Measurements from ENCODE around the gene EEF1AKMT1. TPM values are rescaled to one million over a fixed set of nuclear protein-coding genes. Genes with fewer than 3 reads are reported as not detected.

EEF1AKMT1 gene
- total and polyA plus RNA-seq, 2 donors (not counting 1 experiment from before 2014, with no cell fraction given), result 2.9 to 4.9 TPM

DNA sequence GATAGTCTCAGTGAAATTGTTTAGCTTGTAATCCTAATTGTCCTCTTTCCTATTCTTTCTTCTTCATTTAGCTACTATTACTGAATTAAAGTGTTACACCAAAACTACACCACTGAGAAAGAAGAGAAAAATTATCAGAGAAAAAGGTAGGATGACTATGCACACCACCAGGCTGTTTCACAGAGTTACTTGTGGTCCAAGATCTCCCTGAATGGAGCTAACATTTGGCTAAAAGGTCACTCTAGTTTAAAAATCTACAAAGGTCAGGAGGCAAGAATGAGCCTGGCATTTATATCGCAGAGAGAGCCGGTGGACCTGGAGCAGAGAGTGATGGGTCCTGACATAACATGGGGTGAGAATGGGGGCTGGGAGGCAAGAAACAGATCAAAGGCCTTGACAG, 37.0 kb upstream of the EEF1AKMT1 start:
- H3K4me3 ChIP-seq (ENCODE audit: control extremely low read depth in 1 of 5, extremely low read depth in 1 of 5, insufficient read depth in 1 of 5, low read depth in 2 of 5, low read length in 4 of 5), result no peak overlapping the region
- WGBS (ENCODE audit: insufficient coverage), result 95% methylated on average over 2 of the region's 2 CpGs
- TF ChIP-seq EZH2 (IDR thresholded peaks at IDR 0.05; ENCODE audit: borderline replicate concordance, insufficient read depth, low read depth, low read length, poor library complexity, severe bottlenecking) (no peak), CTCF (IDR thresholded peaks at IDR 0.05) (no peak)
- POLR2A ChIA-PET, result interaction anchor here (0.5 kb wide), 1 partner anchor 233 kb away, joined by 3 read pairs; no protein-coding TSS in a partner anchor
- Mint-ChIP-seq H3K9me3 (ENCODE audit: insufficient read depth) (no peaks in the 10 kb centered on the region), H3K4me3 (no peak overlapping the region), H3K27ac (no peak overlapping the region), H3K4me1 (no peaks in the 10 kb centered on the region), H3K27me3 (no peaks in the 10 kb centered on the region)
- H3K79me2 ChIP-seq (ENCODE audit: control insufficient read depth, insufficient read depth, low read length), result no peaks in the 10 kb centered on the region
- no peak overlapping the region for H2AFZ ChIP-seq (ENCODE audit: insufficient read depth, low read depth, low read length, poor library complexity, severe bottlenecking)
- H3K9ac ChIP-seq (ENCODE audit: low read length), result no peak overlapping the region
- ATAC-seq (ENCODE audit: low read depth) (no peak), DNase-seq (no peak)
- CTCF ChIA-PET, result interaction anchor here (1.4 to 1.8 kb wide), 2 partner anchors 18 to 318 kb away, joined by 3 to 4 read pairs; no protein-coding TSS in a partner anchor
- no peaks in the 10 kb centered on the region for H3K4me1 ChIP-seq (ENCODE audit: control insufficient read depth in 2 of 2, insufficient read depth in 2 of 2, low read length in 2 of 2)
- peaks cover 20 to 34% of the 10 kb centered on the region in 2 experiments for H3K36me3 ChIP-seq (replicated peaks in 1 of 2; ENCODE audit: control extremely low read depth in 1 of 2, control insufficient read depth in 1 of 2, extremely low read depth in 1 of 2, insufficient read depth in 2 of 2, low read length in 1 of 2)
- no peaks in the 10 kb centered on the region for H3K27me3 ChIP-seq (replicated peaks in 1 of 4; ENCODE audit: control extremely low read depth in 1 of 4, control insufficient read depth in 3 of 4, insufficient read depth in 4 of 4, low read length in 3 of 4)
- H3K9me3 ChIP-seq (ENCODE audit: control extremely low read depth in 1 of 3, control insufficient read depth in 2 of 3, insufficient read depth in 1 of 3, low read length in 2 of 3), result no peaks in the 10 kb centered on the region
- no peak overlapping the region for H3K27ac ChIP-seq (ENCODE audit: low read length in 2 of 2)
- H3K4me2 ChIP-seq (replicated peaks; ENCODE audit: low read depth, low read length, poor library complexity, severe bottlenecking), result no peak overlapping the region
- H4K20me1 ChIP-seq (ENCODE audit: control insufficient read depth, insufficient read depth, low read length, poor library complexity, severe bottlenecking), result no peaks in the 10 kb centered on the region
- intact Hi-C loops (cut with micrococcal nuclease), result no loop called here

- ChIA-PET POLR2A (no interaction called here), CTCF (interaction anchor here (0.9 kb wide), 1 partner anchor 17 kb away, joined by 3 read pairs; no protein-coding TSS in a partner anchor)
- Mint-ChIP-seq H3K4me3 (no peak overlapping the region), H3K27me3 (no peaks in the 10 kb centered on the region), H3K27ac (no peak overlapping the region), H3K4me1 (no peaks in the 10 kb centered on the region), H3K9me3 (ENCODE audit: insufficient read depth) (no peaks in the 10 kb centered on the region)
- no peaks in the 10 kb centered on the region for H3K27me3 ChIP-seq (replicated peaks in 1 of 4; ENCODE audit: control extremely low read depth in 1 of 4, control insufficient read depth in 3 of 4, insufficient read depth in 4 of 4, low read length in 3 of 4)
- ATAC-seq (ENCODE audit: low read depth) (no peak), DNase-seq (no peak)
- H3K9me3 ChIP-seq (ENCODE audit: control extremely low read depth in 1 of 3, control insufficient read depth in 2 of 3, insufficient read depth in 1 of 3, low read length in 2 of 3), result no peaks in the 10 kb centered on the region
- peaks cover 21 to 30% of the 10 kb centered on the region in 2 experiments for H3K36me3 ChIP-seq (replicated peaks in 1 of 2; ENCODE audit: control extremely low read depth in 1 of 2, control insufficient read depth in 1 of 2, extremely low read depth in 1 of 2, insufficient read depth in 2 of 2, low read length in 1 of 2)
- H3K4me1 ChIP-seq (ENCODE audit: control insufficient read depth in 2 of 2, insufficient read depth in 2 of 2, low read length in 2 of 2), result no peaks in the 10 kb centered on the region
- H2AFZ ChIP-seq (ENCODE audit: insufficient read depth, low read depth, low read length, poor library complexity, severe bottlenecking), result no peak overlapping the region
- no peak overlapping the region for H3K9ac ChIP-seq (ENCODE audit: low read length)
- no peak overlapping the region for H3K4me3 ChIP-seq (ENCODE audit: control extremely low read depth in 1 of 5, extremely low read depth in 1 of 5, insufficient read depth in 1 of 5, low read depth in 2 of 5, low read length in 4 of 5)
- TF ChIP-seq EZH2 (IDR thresholded peaks at IDR 0.05; ENCODE audit: borderline replicate concordance, insufficient read depth, low read depth, low read length, poor library complexity, severe bottlenecking) (no peak), CTCF (IDR thresholded peaks at IDR 0.05) (no peak)
- WGBS (ENCODE audit: insufficient coverage), result 100% methylated on average over 4 of the region's 4 CpGs
- no peak overlapping the region for H3K4me2 ChIP-seq (replicated peaks; ENCODE audit: low read depth, low read length, poor library complexity, severe bottlenecking)
- H3K27ac ChIP-seq (ENCODE audit: low read length in 2 of 2), result no peak overlapping the region
- no peaks in the 10 kb centered on the region for H4K20me1 ChIP-seq (ENCODE audit: control insufficient read depth, insufficient read depth, low read length, poor library complexity, severe bottlenecking)
- no peaks in the 10 kb centered on the region for H3K79me2 ChIP-seq (ENCODE audit: control insufficient read depth, insufficient read depth, low read length)
- intact Hi-C loops (cut with micrococcal nuclease), result no loop called here
Measured at GRCh38 chr13:20808874-20809273, 35.1 kb upstream of the EEF1AKMT1 start.

Data from B cell (primary cell).